Measurements from ENCODE around the gene PADI3. TPM values are rescaled to one million over a fixed set of nuclear protein-coding genes. Genes with fewer than 3 reads are reported as not detected.

Gene PADI3
- total and polyA plus RNA-seq, 9 of the 15 experiments (the other 6 are each of a cell fraction or from before 2014, with no cell fraction given) = not detected

- TF ChIP-seq MBD1 (CRISPR knock-in tag; IDR thresholded peaks at IDR 0.05) (no peak), SMAD3 (CRISPR knock-in tag; conservative IDR thresholded peaks at IDR 0.05) (no peak), BDP1 (IDR thresholded peaks at IDR 0.05; ENCODE audit: insufficient read depth, insufficient read length) (no peak), STAT5B (CRISPR knock-in tag; IDR thresholded peaks at IDR 0.05) (no peak), ARID2 (IDR thresholded peaks at IDR 0.05) (no peak), ZSCAN32 (CRISPR knock-in tag; IDR thresholded peaks at IDR 0.05) (no peak), RCOR1 (IDR thresholded peaks at IDR 0.05; ENCODE audit: borderline replicate concordance in 1 of 2, low read depth in 2 of 2, low read length in 2 of 2) (no peak), ZKSCAN3 (CRISPR knock-in tag; IDR thresholded peaks at IDR 0.05) (no peak), MTA1 (IDR thresholded peaks at IDR 0.05; ENCODE audit: borderline replicate concordance) (no peak)
Measured at GRCh38 chr1:17217607-17218006, 31.3 kb upstream of the PADI3 start (continued).

- BruUV-seq (replicated peaks) = no TSS peak
- Histone ChIP-seq H3K27me3 (ENCODE audit: control insufficient read depth in 2 of 2, insufficient read depth in 2 of 2, low read length in 2 of 2) (peaks cover 10 to 63% of the 10 kb centered on the region in 2 experiments; a peak in 4 of 5 replicates), H3K79me2 (ENCODE audit: control insufficient read depth, insufficient read depth, low read length) (no peaks in the 10 kb centered on the region), H3K4me1 (replicated peaks in 1 of 2; ENCODE audit: control insufficient read depth in 2 of 2, insufficient read depth in 2 of 2, low read length in 2 of 2) (no peaks in the 10 kb centered on the region), H3K9me1 (ENCODE audit: control insufficient read depth, insufficient read depth, low read length) (no peaks in the 10 kb centered on the region), H3K27ac (ENCODE audit: extremely low read depth, low read depth, low read length) (no peak overlapping the region), H4K20me1 (replicated peaks; ENCODE audit: control insufficient read depth, insufficient read depth, low read length) (peaks cover 7% of the 10 kb centered on the region), H2AFZ (ENCODE audit: low read depth, low read length) (no peak overlapping the region), H3K9ac (ENCODE audit: insufficient read depth in 1 of 2, low read depth in 2 of 2, low read length in 2 of 2) (no peak overlapping the region), H3K4me2 (ENCODE audit: insufficient read depth, low read length) (no peak overlapping the region), H3K9me3 (replicated peaks; ENCODE audit: control insufficient read depth, insufficient read depth, low read depth, low read length) (no peaks in the 10 kb centered on the region), H3K4me3 (no peak overlapping the region), H3K36me3 (ENCODE audit: control insufficient read depth, insufficient read depth, low read length) (no peaks in the 10 kb centered on the region)
- CTCF ChIA-PET (ENCODE audit: low intra/inter-chr PET ratio) = no interaction called here
- DNase-seq (ENCODE audit: extremely low read depth in 1 of 4, low spot score in 3 of 4) (no peak), FAIRE-seq (no peak), ATAC-seq (no peak; the same call in 2 of the 3 replicates)
- under 1% methylated on average over 7 of the region's 7 CpGs for WGBS (ENCODE audit: insufficient coverage, low coverage, missing lambda C conversion rate)
- POLR2A ChIA-PET = no interaction called here
- in situ Hi-C loops (cut with MboI) = no loop called here
- intact Hi-C loops (cut with micrococcal nuclease) = no loop called here
- no peak for TF ChIP-seq MGA (IDR thresholded peaks at IDR 0.05)
Measured at GRCh38 chr1:17218939-17219338, 30.0 kb upstream of the PADI3 start.
